SJCRH30 (cell line): ENCODE results near the gene UGT1A5. TPM values are rescaled to one million over a fixed set of nuclear protein-coding genes. Genes with fewer than 3 reads are reported as not detected.
"Not testable (repeated sequence)": the region's sequence is repeated elsewhere in the genome, so short reads cannot be mapped to it uniquely, and the experiment has no call there.

Source experiments
- DNase-seq, 2 experiments: peaks; one replicate each; pipeline ENCODE4 v3.0.0-alpha.2; 2015 to 2020
- H3K27ac ChIP-seq: fragments of 250-450 bp; sonication (Bioruptor Pico); 2 replicates; pipeline ENCODE4 v1.5.1; 2020; ENCODE audit warnings: mild to moderate bottlenecking, moderate library complexity
- H3K27me3 ChIP-seq: fragments of 250-450 bp; sonication (Bioruptor Pico); 2 replicates; pipeline ENCODE4 v1.5.1; 2020; ENCODE audit warnings: mild to moderate bottlenecking, moderate library complexity
- H3K36me3 ChIP-seq: fragments of 250-450 bp; sonication (Bioruptor Pico); 2 replicates; pipeline ENCODE4 v1.5.1; 2020; ENCODE audit warnings: mild to moderate bottlenecking, moderate library complexity
- H3K4me1 ChIP-seq: fragments of 250-450 bp; sonication (Bioruptor Pico); 2 replicates; pipeline ENCODE4 v1.5.1; 2020; ENCODE audit warnings: mild to moderate bottlenecking, moderate library complexity
- H3K4me3 ChIP-seq: fragments of 250-450 bp; sonication (Bioruptor Pico); 2 replicates; pipeline ENCODE4 v1.5.1; 2020; ENCODE audit warnings: mild to moderate bottlenecking, moderate library complexity
- H3K9me3 ChIP-seq: fragments of 250-450 bp; sonication (Bioruptor Pico); replicated peaks from 2 replicates; pipeline ENCODE4 v1.5.1; 2020; ENCODE audit warnings: mild to moderate bottlenecking, moderate library complexity
- total RNA-seq: library from RNA; depleted of rRNA; stranded (reverse); fragments of >200 nt; shearing (Covaris generic); gene quantifications from 2 replicates; pipeline ENCODE4 v1.2.3, GENCODE V29; 2014

Gene UGT1A5
- total RNA-seq, 1 experiment from 2014 or later = not detected

GRCh38 chr2:233688341-233688740 is 24.4 kb upstream of the UGT1A5 start:
- H3K4me1 ChIP-seq = no peaks in the 10 kb centered on the region
- DNase-seq = no peak
- no peak overlapping the region for H3K4me3 ChIP-seq
- no peaks in the 10 kb centered on the region for H3K36me3 ChIP-seq
- H3K27me3 ChIP-seq = no peaks in the 10 kb centered on the region
- no peak overlapping the region for H3K27ac ChIP-seq
- H3K9me3 ChIP-seq = no peaks in the 10 kb centered on the region

DNA sequence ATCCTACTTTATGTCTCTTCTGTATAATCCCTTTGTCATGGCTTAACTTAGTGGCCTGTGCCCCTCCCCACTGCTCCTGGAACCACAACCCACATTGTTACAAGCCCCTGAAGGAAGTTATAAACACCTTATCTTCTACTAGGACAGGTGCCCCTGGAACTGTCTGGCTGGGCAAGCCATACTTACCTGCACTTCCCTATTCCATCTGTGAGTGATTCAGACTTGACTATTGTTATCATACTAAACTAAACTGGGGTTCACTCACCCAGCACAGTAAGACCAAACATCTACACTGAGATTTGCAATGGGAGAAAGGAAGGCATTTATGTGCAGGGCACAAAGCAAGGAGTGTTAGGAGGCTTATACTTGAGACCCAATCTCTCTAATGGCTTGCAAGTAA is 23.7 kb upstream of the UGT1A5 start:
- no peaks in the 10 kb centered on the region for H3K36me3 ChIP-seq

DNA sequence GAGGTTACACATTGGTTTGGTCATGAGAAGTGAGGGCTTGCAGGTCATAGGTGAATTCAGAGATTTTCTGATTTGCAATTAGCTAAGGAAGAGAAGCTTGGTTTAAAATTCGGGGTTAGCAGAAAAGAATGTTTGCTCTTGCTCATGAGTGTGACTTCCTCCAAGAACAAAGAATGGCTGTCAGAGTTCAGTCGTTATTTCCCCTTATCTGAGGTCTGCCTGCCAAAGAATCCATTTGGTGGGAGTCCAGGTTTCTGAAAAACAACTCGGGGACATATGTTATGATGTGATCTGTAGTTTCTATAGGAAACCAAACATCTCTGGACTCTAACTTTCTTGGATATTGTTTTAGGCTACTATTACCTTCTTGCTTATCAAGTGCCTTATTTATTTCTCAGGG is 23.2 kb upstream of the UGT1A5 start:
- H3K9me3 ChIP-seq = no peaks in the 10 kb centered on the region
- no peak for DNase-seq
- no peaks in the 10 kb centered on the region for H3K4me1 ChIP-seq
- no peak overlapping the region for H3K27ac ChIP-seq
- no peaks in the 10 kb centered on the region for H3K36me3 ChIP-seq
- H3K4me3 ChIP-seq = no peak overlapping the region
- no peaks in the 10 kb centered on the region for H3K27me3 ChIP-seq

More for the DNA sequence above, 23.7 kb upstream of the UGT1A5 start:
- Histone ChIP-seq H3K27me3 (no peaks in the 10 kb centered on the region), H3K4me3 (no peak overlapping the region), H3K4me1 (no peaks in the 10 kb centered on the region), H3K27ac (no peak overlapping the region), H3K9me3 (no peaks in the 10 kb centered on the region)
- DNase-seq = no peak

DNA sequence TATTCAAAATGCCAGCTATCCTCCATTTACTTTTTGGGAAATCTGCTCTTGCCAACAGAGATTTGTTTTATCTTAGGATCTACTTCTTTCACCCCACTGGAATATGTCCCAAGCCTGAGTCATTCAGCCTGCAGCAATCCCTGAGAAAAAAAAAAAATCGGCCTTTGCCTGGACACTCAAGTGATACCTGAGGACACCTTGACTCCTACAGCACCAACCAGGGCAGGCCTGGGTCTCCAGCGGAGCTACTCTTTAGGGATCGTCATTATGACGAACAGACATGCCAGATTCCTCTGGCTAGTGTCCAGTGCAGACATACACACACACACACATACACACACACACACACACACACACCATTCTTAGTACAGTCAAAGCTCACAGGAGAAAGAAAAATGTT is 22.3 kb upstream of the UGT1A5 start:
- no peak overlapping the region for H3K4me3 ChIP-seq
- no peaks in the 10 kb centered on the region; the same call in 1 of the 2 replicates for H3K9me3 ChIP-seq
- H3K36me3 ChIP-seq = no peaks in the 10 kb centered on the region
- no peak overlapping the region for H3K27ac ChIP-seq
- no peak for DNase-seq
- H3K27me3 ChIP-seq = no peaks in the 10 kb centered on the region
- no peaks in the 10 kb centered on the region for H3K4me1 ChIP-seq

- Histone ChIP-seq H3K4me1 (no peaks in the 10 kb centered on the region), H3K4me3 (no peak overlapping the region), H3K27ac (no peak overlapping the region), H3K9me3 (no peaks in the 10 kb centered on the region; the same call in 1 of the 2 replicates), H3K27me3 (no peaks in the 10 kb centered on the region), H3K36me3 (no peaks in the 10 kb centered on the region)
- DNase-seq = no peak
These were observed 21.0 kb upstream of the UGT1A5 start for GRCh38 chr2:233691443-233692433.

- DNase-seq = no peak
- H3K4me3 ChIP-seq = no peak within 1 kb of the TSS
These were observed 20.1 kb upstream of the UGT1A5 start, which contains the start of gene UGT1A6 for GRCh38 chr2:233692648-233693047. TSS of gene UGT1A6 (plus strand) at chr2:233692890. CDS start at chr2:233693005, 115 bp downstream.

GRCh38 chr2:233693963-233694362 is 18.7 kb upstream of the UGT1A5 start:
- no peaks in the 10 kb centered on the region for H3K36me3 ChIP-seq
- H3K4me3 ChIP-seq = no peak overlapping the region
- no peaks in the 10 kb centered on the region for H3K27me3 ChIP-seq
- no peaks in the 10 kb centered on the region for H3K4me1 ChIP-seq
- H3K27ac ChIP-seq = no peak overlapping the region
- H3K9me3 ChIP-seq = no peaks in the 10 kb centered on the region; the same call in 1 of the 2 replicates
- DNase-seq = no peak

More at GRCh38 chr2:233692648-233693047, 20.1 kb upstream of the UGT1A5 start, which contains the start of gene UGT1A6:
- Histone ChIP-seq H3K27ac (no peak within 1 kb of the TSS), H3K4me1 (no peaks in the 10 kb centered on the region), H3K36me3 (no peaks in the 10 kb centered on the region), H3K9me3 (no peaks in the 10 kb centered on the region; the same call in 1 of the 2 replicates), H3K27me3 (no peaks in the 10 kb centered on the region)

DNA sequence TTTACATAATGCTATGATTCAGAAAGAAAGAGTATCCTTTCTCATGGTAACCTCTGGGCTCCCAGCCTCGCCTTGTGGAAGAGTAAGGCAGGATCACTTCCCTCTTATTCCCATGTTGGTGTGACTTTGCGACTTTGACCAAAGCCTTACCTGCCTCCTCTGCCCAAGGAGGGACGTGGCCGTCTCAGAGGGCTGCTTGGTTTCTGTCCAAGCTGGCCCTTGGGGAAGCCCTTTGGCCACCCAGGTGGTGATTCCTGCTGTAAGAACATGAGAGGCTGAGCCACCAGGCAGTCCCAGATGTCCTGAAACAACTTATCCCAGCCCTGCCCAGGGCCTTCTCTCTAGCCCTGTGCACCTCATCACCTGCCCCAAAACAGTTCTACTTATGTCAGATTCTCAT is 14.0 kb upstream of the UGT1A5 start:
- DNase-seq = no peak
- H3K36me3 ChIP-seq = no peaks in the 10 kb centered on the region
- no peaks in the 10 kb centered on the region for H3K27me3 ChIP-seq
- no peak overlapping the region for H3K27ac ChIP-seq
- no peak overlapping the region for H3K4me3 ChIP-seq
- no peaks in the 10 kb centered on the region for H3K4me1 ChIP-seq
- no peaks in the 10 kb centered on the region; the same call in 1 of the 2 replicates for H3K9me3 ChIP-seq

- H3K4me1 ChIP-seq = no peaks in the 10 kb centered on the region
- H3K4me3 ChIP-seq = no peak overlapping the region
- no peaks in the 10 kb centered on the region for H3K36me3 ChIP-seq
- no peaks in the 10 kb centered on the region; the same call in 1 of the 2 replicates for H3K9me3 ChIP-seq
- H3K27me3 ChIP-seq = no peaks in the 10 kb centered on the region
- H3K27ac ChIP-seq = no peak overlapping the region
- no peak for DNase-seq
These were observed 13.2 kb upstream of the UGT1A5 start for GRCh38 chr2:233699424-233700027.

- no peaks in the 10 kb centered on the region for H3K36me3 ChIP-seq
- no peak overlapping the region for H3K4me3 ChIP-seq
These were observed 12.6 kb upstream of the UGT1A5 start for GRCh38 chr2:233700028-233700635.

GRCh38 chr2:233700842-233701241 is 11.9 kb upstream of the UGT1A5 start:
- DNase-seq, H3K27me3 ChIP-seq, H3K9me3 ChIP-seq, H3K4me3 ChIP-seq, H3K4me1 ChIP-seq, H3K27ac ChIP-seq, H3K36me3 ChIP-seq: not testable (repeated sequence)

More at GRCh38 chr2:233700028-233700635, 12.6 kb upstream of the UGT1A5 start:
- Histone ChIP-seq H3K4me1 (no peaks in the 10 kb centered on the region), H3K9me3 (no peaks in the 10 kb centered on the region; the same call in 1 of the 2 replicates), H3K27ac (no peak overlapping the region), H3K27me3 (no peaks in the 10 kb centered on the region)
- DNase-seq = no peak

GRCh38 chr2:233702238-233702637 is 10.5 kb upstream of the UGT1A5 start:
- no peak for DNase-seq
- H3K4me1 ChIP-seq = no peaks in the 10 kb centered on the region
- H3K9me3 ChIP-seq = no peaks in the 10 kb centered on the region
- no peak overlapping the region for H3K4me3 ChIP-seq
- H3K36me3 ChIP-seq = no peaks in the 10 kb centered on the region
- H3K27me3 ChIP-seq = no peaks in the 10 kb centered on the region
- H3K27ac ChIP-seq = no peak overlapping the region

GRCh38 chr2:233705911-233706506 is 6.7 kb upstream of the UGT1A5 start:
- no peak overlapping the region for H3K27ac ChIP-seq
- no peak for DNase-seq

GRCh38 chr2:233706720-233707119 is 6.0 kb upstream of the UGT1A5 start:
- DNase-seq = no peak
- no peak overlapping the region for H3K27ac ChIP-seq

More at GRCh38 chr2:233705911-233706506, 6.7 kb upstream of the UGT1A5 start:
- H3K36me3 ChIP-seq = no peaks in the 10 kb centered on the region
- no peaks in the 10 kb centered on the region for H3K4me1 ChIP-seq
- no peak overlapping the region for H3K4me3 ChIP-seq
- no peaks in the 10 kb centered on the region for H3K27me3 ChIP-seq
- H3K9me3 ChIP-seq = no peaks in the 10 kb centered on the region

More at GRCh38 chr2:233706720-233707119, 6.0 kb upstream of the UGT1A5 start:
- no peaks in the 10 kb centered on the region for H3K4me1 ChIP-seq
- no peaks in the 10 kb centered on the region for H3K27me3 ChIP-seq
- H3K36me3 ChIP-seq = no peaks in the 10 kb centered on the region
- no peak overlapping the region for H3K4me3 ChIP-seq
- no peaks in the 10 kb centered on the region for H3K9me3 ChIP-seq
